ENCODE results near the gene MYO9A. TPM values are rescaled to one million over a fixed set of nuclear protein-coding genes. Genes with fewer than 3 reads are reported as not detected.

Gene MYO9A
- total RNA-seq, 1 donor from 2014 or later = 41.8 TPM

DNA sequence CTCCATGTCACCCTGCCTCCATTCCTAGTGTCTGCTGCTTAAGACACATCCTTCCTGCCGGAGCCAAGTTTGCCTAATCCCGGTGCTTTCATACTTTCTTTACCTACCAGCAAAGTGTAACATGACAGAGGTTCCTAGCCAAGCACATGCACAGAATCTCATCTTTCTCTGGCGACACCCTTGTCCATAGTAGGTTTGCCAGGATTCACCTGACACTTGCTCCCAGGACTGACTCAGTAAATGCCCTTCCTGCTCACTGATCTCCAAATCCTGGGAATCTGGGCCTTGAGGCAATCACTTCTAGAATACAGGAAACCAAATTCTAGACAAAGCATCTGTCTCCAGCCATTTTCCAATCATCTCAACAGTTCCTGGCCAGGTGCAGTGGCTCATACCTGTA is 317.8 kb downstream of the MYO9A start:
- H3K27me3 Mint-ChIP-seq (ENCODE audit: low read depth) = no peaks in the 10 kb centered on the region
- no peaks in the 10 kb centered on the region for H3K9me3 Mint-ChIP-seq (ENCODE audit: low read depth)
- no peak overlapping the region for H3K4me3 Mint-ChIP-seq (ENCODE audit: unreplicated experiment)
- H3K36me3 Mint-ChIP-seq (ENCODE audit: low read depth) = peaks cover 3% of the 10 kb centered on the region
- TF ChIP-seq, protein P1, sequence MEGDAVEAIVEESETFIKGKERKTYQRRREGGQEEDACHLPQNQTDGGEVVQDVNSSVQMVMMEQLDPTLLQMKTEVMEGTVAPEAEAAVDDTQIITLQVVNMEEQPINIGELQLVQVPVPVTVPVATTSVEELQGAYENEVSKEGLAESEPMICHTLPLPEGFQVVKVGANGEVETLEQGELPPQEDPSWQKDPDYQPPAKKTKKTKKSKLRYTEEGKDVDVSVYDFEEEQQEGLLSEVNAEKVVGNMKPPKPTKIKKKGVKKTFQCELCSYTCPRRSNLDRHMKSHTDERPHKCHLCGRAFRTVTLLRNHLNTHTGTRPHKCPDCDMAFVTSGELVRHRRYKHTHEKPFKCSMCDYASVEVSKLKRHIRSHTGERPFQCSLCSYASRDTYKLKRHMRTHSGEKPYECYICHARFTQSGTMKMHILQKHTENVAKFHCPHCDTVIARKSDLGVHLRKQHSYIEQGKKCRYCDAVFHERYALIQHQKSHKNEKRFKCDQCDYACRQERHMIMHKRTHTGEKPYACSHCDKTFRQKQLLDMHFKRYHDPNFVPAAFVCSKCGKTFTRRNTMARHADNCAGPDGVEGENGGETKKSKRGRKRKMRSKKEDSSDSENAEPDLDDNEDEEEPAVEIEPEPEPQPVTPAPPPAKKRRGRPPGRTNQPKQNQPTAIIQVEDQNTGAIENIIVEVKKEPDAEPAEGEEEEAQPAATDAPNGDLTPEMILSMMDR (IDR thresholded peaks at IDR 0.05) = no peak
- H3K4me1 Mint-ChIP-seq (ENCODE audit: low read depth) = peaks cover 17% of the 10 kb centered on the region
- no peak for DNase-seq (ENCODE audit: low spot score)
- H3K27ac Mint-ChIP-seq (ENCODE audit: unreplicated experiment) = no peak overlapping the region

- Mint-ChIP-seq H3K9me3 (ENCODE audit: low read depth) (no peaks in the 10 kb centered on the region), H3K36me3 (ENCODE audit: low read depth) (peaks cover 3% of the 10 kb centered on the region), H3K4me1 (ENCODE audit: low read depth) (peaks cover 4% of the 10 kb centered on the region), H3K4me3 (ENCODE audit: unreplicated experiment) (no peak overlapping the region), H3K27me3 (ENCODE audit: low read depth) (no peaks in the 10 kb centered on the region), H3K27ac (ENCODE audit: unreplicated experiment) (no peak overlapping the region)
- TF ChIP-seq, protein P1 (IDR thresholded peaks at IDR 0.05) = no peak
- DNase-seq (ENCODE audit: low spot score) = no peak
Observed at GRCh38 chr15:71798641-71799040, 319.3 kb downstream of the MYO9A start.

GRCh38 chr15:71792521-71792920 is 325.4 kb downstream of the MYO9A start:
- Mint-ChIP-seq H3K27ac (ENCODE audit: unreplicated experiment) (no peak overlapping the region), H3K4me3 (ENCODE audit: unreplicated experiment) (no peak overlapping the region), H3K36me3 (ENCODE audit: low read depth) (peaks cover 3% of the 10 kb centered on the region), H3K9me3 (ENCODE audit: low read depth) (no peaks in the 10 kb centered on the region), H3K4me1 (ENCODE audit: low read depth) (peaks cover 22% of the 10 kb centered on the region), H3K27me3 (ENCODE audit: low read depth) (no peaks in the 10 kb centered on the region)
- no peak for DNase-seq (ENCODE audit: low spot score)
- TF ChIP-seq, protein P1 (IDR thresholded peaks at IDR 0.05) = no peak

DNA sequence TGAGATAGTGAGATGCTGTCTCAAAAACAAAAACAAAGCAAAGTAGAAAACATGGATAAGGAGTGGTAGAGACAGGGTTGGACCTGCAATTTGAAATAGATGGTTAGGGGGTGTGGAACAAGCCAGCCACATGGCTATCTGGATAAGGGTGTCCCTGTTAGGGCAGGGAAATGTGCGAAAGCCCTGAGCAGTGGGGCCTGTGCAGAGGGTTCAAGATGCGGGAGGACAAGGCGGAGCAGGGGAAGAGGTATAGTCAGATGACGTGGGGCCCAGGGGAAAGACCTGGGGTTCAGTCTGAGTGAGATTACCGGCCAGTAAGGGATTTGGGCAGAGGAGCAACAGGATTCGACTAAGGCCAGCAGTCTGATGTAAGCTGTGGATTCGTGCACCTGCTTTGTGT is 326.0 kb downstream of the MYO9A start:
- Mint-ChIP-seq H3K4me1 (ENCODE audit: low read depth) (peaks cover 22% of the 10 kb centered on the region), H3K9me3 (ENCODE audit: low read depth) (no peaks in the 10 kb centered on the region), H3K36me3 (ENCODE audit: low read depth) (peaks cover 3% of the 10 kb centered on the region), H3K4me3 (ENCODE audit: unreplicated experiment) (no peak overlapping the region), H3K27me3 (ENCODE audit: low read depth) (no peaks in the 10 kb centered on the region), H3K27ac (ENCODE audit: unreplicated experiment) (no peak overlapping the region)
- DNase-seq (ENCODE audit: low spot score) = no peak
- TF ChIP-seq, protein P1 (IDR thresholded peaks at IDR 0.05) = no peak

- Mint-ChIP-seq H3K27ac (ENCODE audit: unreplicated experiment) (no peak overlapping the region), H3K4me3 (ENCODE audit: unreplicated experiment) (no peak overlapping the region), H3K4me1 (ENCODE audit: low read depth) (peaks cover 25% of the 10 kb centered on the region), H3K36me3 (ENCODE audit: low read depth) (no peaks in the 10 kb centered on the region), H3K27me3 (ENCODE audit: low read depth) (no peaks in the 10 kb centered on the region), H3K9me3 (ENCODE audit: low read depth) (no peaks in the 10 kb centered on the region)
- TF ChIP-seq, protein P1 (IDR thresholded peaks at IDR 0.05) = no peak
- no peak for DNase-seq (ENCODE audit: low spot score)
Observed at GRCh38 chr15:71790081-71790480, 327.9 kb downstream of the MYO9A start.

Measured in chondrocyte (in vitro differentiated cells).